Measurements from ENCODE around the gene CLMN.

DNA sequence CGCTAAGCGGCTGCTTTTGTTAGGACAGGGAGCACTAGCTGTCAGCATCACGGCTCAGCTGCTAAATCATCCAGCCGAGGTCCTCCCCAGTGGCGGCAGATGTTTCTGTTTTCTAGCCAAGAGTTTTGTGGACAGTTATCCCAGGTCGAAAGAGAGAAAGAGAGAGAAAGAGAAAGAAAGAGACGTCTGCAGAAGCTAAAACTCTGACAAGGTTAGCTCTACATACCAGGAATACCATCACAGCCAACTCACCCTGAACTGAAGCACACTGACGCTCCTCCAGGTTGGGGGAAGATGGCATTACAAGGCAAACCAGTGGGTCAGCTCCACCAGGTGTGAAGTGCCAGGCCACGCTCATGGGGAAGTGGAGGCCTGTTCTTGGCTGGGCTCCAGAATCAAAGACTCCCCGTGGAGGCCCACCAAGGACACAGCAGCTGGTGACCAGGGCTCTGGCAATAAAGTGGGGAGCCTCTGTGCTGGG is 97.5 kb downstream of the CLMN start:
- TF ChIP-seq, protein P1, sequence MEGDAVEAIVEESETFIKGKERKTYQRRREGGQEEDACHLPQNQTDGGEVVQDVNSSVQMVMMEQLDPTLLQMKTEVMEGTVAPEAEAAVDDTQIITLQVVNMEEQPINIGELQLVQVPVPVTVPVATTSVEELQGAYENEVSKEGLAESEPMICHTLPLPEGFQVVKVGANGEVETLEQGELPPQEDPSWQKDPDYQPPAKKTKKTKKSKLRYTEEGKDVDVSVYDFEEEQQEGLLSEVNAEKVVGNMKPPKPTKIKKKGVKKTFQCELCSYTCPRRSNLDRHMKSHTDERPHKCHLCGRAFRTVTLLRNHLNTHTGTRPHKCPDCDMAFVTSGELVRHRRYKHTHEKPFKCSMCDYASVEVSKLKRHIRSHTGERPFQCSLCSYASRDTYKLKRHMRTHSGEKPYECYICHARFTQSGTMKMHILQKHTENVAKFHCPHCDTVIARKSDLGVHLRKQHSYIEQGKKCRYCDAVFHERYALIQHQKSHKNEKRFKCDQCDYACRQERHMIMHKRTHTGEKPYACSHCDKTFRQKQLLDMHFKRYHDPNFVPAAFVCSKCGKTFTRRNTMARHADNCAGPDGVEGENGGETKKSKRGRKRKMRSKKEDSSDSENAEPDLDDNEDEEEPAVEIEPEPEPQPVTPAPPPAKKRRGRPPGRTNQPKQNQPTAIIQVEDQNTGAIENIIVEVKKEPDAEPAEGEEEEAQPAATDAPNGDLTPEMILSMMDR (conservative IDR thresholded peaks at IDR 0.05; ENCODE audit: low read depth, low read length), result no peak
- TF ChIP-seq EZH2 (IDR thresholded peaks at IDR 0.05; ENCODE audit: borderline replicate concordance, low read depth, low read length, poor library complexity, severe bottlenecking), result no peak
